H1 (cell line): ENCODE results near the gene SHMT2. TPM values are rescaled to one million over a fixed set of nuclear protein-coding genes. Genes with fewer than 3 reads are reported as not detected.

Experiments used
- CTCF ChIA-PET: fragments of 300-600 bp; sonication (Branson Sonifier 250); formaldehyde crosslinking; loops from one replicate; lab custom pipeline; 2021; ENCODE audit not compliant: partially characterized antibody; lab: Charles Lee
- POLR2A ChIA-PET: fragments of 300-600 bp; sonication (Branson Sonifier 250); formaldehyde crosslinking; loops from one replicate; lab custom pipeline; 2021; ENCODE audit warnings: inconsistent platforms; ENCODE audit not compliant: partially characterized antibody; lab: Charles Lee
- DNase-seq, 2 experiments: peaks; one replicate each; pipeline versions ENCODE4 v3.0.0 to v3.0.0-alpha.2; 2010 to 2022; ENCODE audit warnings: low spot score in 2 of 2, low read depth in 1 of 2, mixed read lengths in 1 of 2
- FAIRE-seq: peaks from 2 replicates; lab custom pipeline; 2011; peaks lifted over from hg19 to GRCh38; lab: Jason Lieb, UNC
- H2AFZ ChIP-seq: 2 replicates; pipeline ENCODE4 v1.8.1; 2012; ENCODE audit warnings: low read length, inconsistent platforms
- H2AK5ac ChIP-seq: 2 replicates; pipeline ENCODE4 v1.6.1; 2013; ENCODE audit warnings: low read depth, low read length
- H2BK120ac ChIP-seq: replicated peaks from 2 replicates; pipeline ENCODE3; 2013; ENCODE audit warnings: low read depth, low read length, inconsistent platforms
- H2BK12ac ChIP-seq: 2 replicates; pipeline ENCODE4 v1.6.1; 2013; ENCODE audit warnings: low read depth, low read length
- H2BK15ac ChIP-seq: 2 replicates; pipeline ENCODE4 v1.6.1; 2013; ENCODE audit warnings: low read length
- H2BK20ac ChIP-seq: 2 replicates; pipeline ENCODE4 v1.6.1; 2013; ENCODE audit warnings: low read length
- H2BK5ac ChIP-seq: 2 replicates; pipeline ENCODE4 v1.6.1; 2013; ENCODE audit warnings: low read depth, low read length
- H3K14ac ChIP-seq: 2 replicates; pipeline ENCODE4 v1.6.1; 2013; ENCODE audit warnings: inconsistent platforms; ENCODE audit not compliant: insufficient read length
- H3K18ac ChIP-seq: 2 replicates; pipeline ENCODE4 v1.6.1; 2013; ENCODE audit warnings: low read length; ENCODE audit errors: extremely low read depth
- H3K23ac ChIP-seq: 2 replicates; pipeline ENCODE4 v1.6.1; 2013; ENCODE audit warnings: inconsistent platforms; ENCODE audit not compliant: insufficient read length
- H3K23me2 ChIP-seq: 2 replicates; pipeline ENCODE4 v1.6.1; 2013; ENCODE audit warnings: low read depth, low read length
- H3K27ac ChIP-seq: 2 replicates; pipeline ENCODE4 v1.6.1; 2011; ENCODE audit warnings: low read depth, low read length, inconsistent platforms
- H3K27me3 ChIP-seq, 4 experiments: replicated peaks in 1 of 4; 1 replicate in 1 of 4; 2 replicates in 3 of 4; pipeline versions ENCODE4 v1.6.1 to v1.8.1; 2011 to 2013; ENCODE audit warnings: low read length in 3 of 4, mild to moderate bottlenecking in 3 of 4, inconsistent platforms in 2 of 4, mixed read lengths in 2 of 4, moderate library complexity in 1 of 4; ENCODE audit not compliant: control insufficient read depth in 3 of 4, insufficient read depth in 3 of 4; ENCODE audit errors: extremely low read depth in 1 of 4
- H3K36me3 ChIP-seq, 4 experiments: 2 replicates each; pipeline versions ENCODE4 v1.6.1 to v1.8.1; 2011 to 2013; ENCODE audit warnings: mild to moderate bottlenecking in 4 of 4, low read length in 3 of 4, moderate library complexity in 2 of 4, control low read depth in 1 of 4, inconsistent platforms in 1 of 4; ENCODE audit not compliant: insufficient read depth in 4 of 4, control insufficient read depth in 2 of 4
- H3K4ac ChIP-seq: replicated peaks from 2 replicates; pipeline ENCODE3; 2013; ENCODE audit warnings: low read length, low read depth, mixed read lengths, inconsistent platforms; ENCODE audit not compliant: insufficient read length
- H3K4me1 ChIP-seq, 4 experiments: replicated peaks in 1 of 4; 1 replicate in 1 of 4; 2 replicates in 3 of 4; pipeline versions ENCODE4 v1.6.1 to v1.8.1; 2011 to 2013; ENCODE audit warnings: low read length in 3 of 4, inconsistent platforms in 2 of 4, mixed read lengths in 1 of 4; ENCODE audit not compliant: insufficient read depth in 4 of 4, control insufficient read depth in 3 of 4
- H3K4me2 ChIP-seq, 2 experiments: 2 replicates each; pipeline versions ENCODE4 v1.6.1 to v1.8.1; 2011 to 2013; ENCODE audit warnings: low read depth in 2 of 2, low read length in 2 of 2, control low read depth in 1 of 2, inconsistent platforms in 1 of 2, mild to moderate bottlenecking in 1 of 2; ENCODE audit not compliant: insufficient read depth in 1 of 2
- H3K4me3 ChIP-seq, 4 experiments: fragments of 200-600, 300-600 bp in 1 of 4; sonication (generic), shearing (Covaris generic), sonication (Bioruptor Twin) in 1 of 4; 2 replicates each; pipeline versions ENCODE4 v1.5.1 to v1.8.1; 2011 to 2016; ENCODE audit warnings: low read length in 4 of 4, low read depth in 3 of 4, control low read depth in 2 of 4, inconsistent platforms in 2 of 4, mild to moderate bottlenecking in 2 of 4, mixed read lengths in 1 of 4, moderate library complexity in 1 of 4; ENCODE audit not compliant: insufficient read depth in 2 of 4; ENCODE audit errors: extremely low read depth in 1 of 4
- H3K56ac ChIP-seq: replicated peaks from 2 replicates; pipeline ENCODE3; 2013; ENCODE audit warnings: low read depth, mild to moderate bottlenecking, mixed read lengths, low read length, inconsistent platforms; ENCODE audit not compliant: insufficient read length
- H3K79me1 ChIP-seq: 2 replicates; pipeline ENCODE4 v1.6.1; 2013; ENCODE audit warnings: low read depth, low read length, control low read depth
- H3K79me2 ChIP-seq, 2 experiments: 2 replicates each; pipeline versions ENCODE4 v1.6.1 to v1.8.1; 2012 to 2013; ENCODE audit warnings: low read length in 2 of 2, mild to moderate bottlenecking in 2 of 2, inconsistent platforms in 1 of 2; ENCODE audit not compliant: insufficient read depth in 2 of 2, control insufficient read depth in 1 of 2
- H3K9ac ChIP-seq, 4 experiments: replicated peaks in 1 of 4; 1 replicate in 1 of 4; 2 replicates in 3 of 4; pipeline versions ENCODE4 v1.6.1 to v1.8.1; 2011 to 2013; ENCODE audit warnings: low read depth in 3 of 4, low read length in 3 of 4, control low read depth in 2 of 4, mild to moderate bottlenecking in 2 of 4, moderate library complexity in 2 of 4, inconsistent platforms in 1 of 4; ENCODE audit errors: extremely low read depth in 1 of 4
- H3K9me3 ChIP-seq, 2 experiments: 2 replicates each; pipeline versions ENCODE4 v1.6.1 to v1.8.1; 2012 to 2013; ENCODE audit warnings: mild to moderate bottlenecking in 2 of 2, moderate library complexity in 2 of 2, control low read depth in 1 of 2, inconsistent platforms in 1 of 2, low read depth in 1 of 2, low read length in 1 of 2, mixed read lengths in 1 of 2; ENCODE audit not compliant: insufficient read depth in 2 of 2
- H4K20me1 ChIP-seq, 2 experiments: replicated peaks in 1 of 2; 2 replicates each; pipeline versions ENCODE3 to v1.8.1; 2011 to 2013; ENCODE audit warnings: inconsistent platforms in 2 of 2, low read length in 2 of 2, mild to moderate bottlenecking in 1 of 2; ENCODE audit not compliant: insufficient read depth in 2 of 2, control insufficient read depth in 1 of 2
- H4K5ac ChIP-seq: 2 replicates; pipeline ENCODE4 v1.6.1; 2013; ENCODE audit warnings: low read length, low read depth, mixed read lengths, inconsistent platforms; ENCODE audit not compliant: insufficient read length
- H4K8ac ChIP-seq: 2 replicates; pipeline ENCODE4 v1.8.0; 2013; ENCODE audit warnings: mild to moderate bottlenecking, moderate library complexity, low read length, inconsistent platforms; ENCODE audit not compliant: insufficient read depth; ENCODE audit errors: extremely low read depth
- H4K91ac ChIP-seq: replicated peaks from 2 replicates; pipeline ENCODE3; 2013; ENCODE audit warnings: low read length, mixed read lengths, inconsistent platforms; ENCODE audit not compliant: insufficient read length
- BACH1 ChIP-seq: IDR thresholded peaks from 2 replicates; pipeline ENCODE4 v1.6.1; 2012; ENCODE audit warnings: low read length, improper control_type of control experiment
- BCL11A ChIP-seq, 2 experiments: IDR thresholded peaks; one replicate each; pipeline ENCODE4 v1.6.1; 2011; ENCODE audit warnings: low read depth in 2 of 2, low read length in 2 of 2, mild to moderate bottlenecking in 2 of 2
- CBX5 ChIP-seq: fragments of 300-800, 300-1000 bp; sonication (generic); IDR thresholded peaks from 2 replicates; pipeline ENCODE4 v1.7.1; 2016; ENCODE audit warnings: antibody characterized with exemption, low read length, low read depth
- CREB1 ChIP-seq: IDR thresholded peaks from 2 replicates; pipeline ENCODE4 v1.6.1; 2012; ENCODE audit warnings: inconsistent platforms
- E2F6 ChIP-seq: IDR thresholded peaks from 2 replicates; pipeline ENCODE4 v1.6.1; 2012; ENCODE audit warnings: inconsistent platforms
- EZH2 ChIP-seq: fragments of 200-600 bp; sonication (generic); IDR thresholded peaks from 2 replicates; pipeline ENCODE4 v1.7.1; 2012; ENCODE audit warnings: low read depth, mild to moderate bottlenecking, moderate library complexity, low read length, inconsistent platforms; ENCODE audit not compliant: severe bottlenecking
- JUN ChIP-seq: IDR thresholded peaks from 2 replicates; pipeline ENCODE4 v1.6.1; 2011; ENCODE audit warnings: low read depth, mild to moderate bottlenecking, improper control_type of control experiment, low read length
- RNF2 ChIP-seq: fragments of 200-900, 300-1000 bp; sonication (generic); IDR thresholded peaks from 2 replicates; pipeline ENCODE4 v1.7.1; 2016; ENCODE audit warnings: borderline replicate concordance, low read depth, mild to moderate bottlenecking, antibody characterized with exemption, low read length; ENCODE audit not compliant: poor library complexity, severe bottlenecking; ENCODE audit errors: missing control alignments
- SIN3A ChIP-seq, 2 experiments: IDR thresholded peaks in 1 of 2; conservative IDR thresholded peaks in 1 of 2; 2 replicates each; pipeline ENCODE4 v1.6.1; 2011 to 2012; ENCODE audit warnings: low read length in 2 of 2, improper control_type of control experiment in 1 of 2, low read depth in 1 of 2, mild to moderate bottlenecking in 1 of 2
- TCF12 ChIP-seq: IDR thresholded peaks from 2 replicates; pipeline ENCODE4 v1.6.1; 2011; ENCODE audit warnings: low read depth, mild to moderate bottlenecking, low read length
- YY1 ChIP-seq: IDR thresholded peaks from 2 replicates; pipeline ENCODE4 v1.6.1; 2011; ENCODE audit warnings: low read depth, mild to moderate bottlenecking, low read length
- WGBS, 2 experiments: shearing (Covaris generic) in 1 of 2; methylation state at CpG; one replicate each; pipeline versions ENCODE4 v1.1.6 to v1.1.7; 2013 to 2015; ENCODE audit warnings: low lambda C conversion rate in 2 of 2, mixed read lengths in 2 of 2, inconsistent platforms in 1 of 2, low coverage in 1 of 2, missing lambda C conversion rate in 1 of 2; ENCODE audit not compliant: insufficient replicate concordance in 2 of 2, insufficient coverage in 1 of 2, insufficient read length in 1 of 2; ENCODE audit errors: extremely low coverage in 1 of 2, missing lambda C conversion rate in 1 of 2; 5-methylcytosine and 5-hydroxymethylcytosine counted together
- polyA plus RNA-seq, 7 experiments: library from polyadenylated mRNA; depleted of rRNA in 3 of 7; stranded (reverse) in 5 of 7; unstranded in 2 of 7; fragments of >200 nt in 5 of 7; fragments of 200-250 nt in 2 of 7; gene quantifications; 1 replicate in 5 of 7; 2 replicates in 1 of 7; 4 replicates in 1 of 7; pipeline versions ENCODE4 v1.2.1 to v1.2.3, GENCODE V29; 2011 to 2013; ENCODE audit warnings: missing spikeins in 2 of 7, mixed read lengths in 2 of 7
- total RNA-seq: library from RNA; stranded (reverse); fragmentation: NEBNext Ultra II Directional; extraction: Animal tissue kit (Norgen Biotek cat#: 25700); gene quantifications from 2 replicates; pipeline ENCODE4 v1.2.1, GENCODE V29; 2021

Gene SHMT2
- total and polyA plus RNA-seq, 2 of the 8 experiments (the other 6 are each of a cell fraction or from before 2014, with no cell fraction given) = 274 to 520 TPM

DNA sequence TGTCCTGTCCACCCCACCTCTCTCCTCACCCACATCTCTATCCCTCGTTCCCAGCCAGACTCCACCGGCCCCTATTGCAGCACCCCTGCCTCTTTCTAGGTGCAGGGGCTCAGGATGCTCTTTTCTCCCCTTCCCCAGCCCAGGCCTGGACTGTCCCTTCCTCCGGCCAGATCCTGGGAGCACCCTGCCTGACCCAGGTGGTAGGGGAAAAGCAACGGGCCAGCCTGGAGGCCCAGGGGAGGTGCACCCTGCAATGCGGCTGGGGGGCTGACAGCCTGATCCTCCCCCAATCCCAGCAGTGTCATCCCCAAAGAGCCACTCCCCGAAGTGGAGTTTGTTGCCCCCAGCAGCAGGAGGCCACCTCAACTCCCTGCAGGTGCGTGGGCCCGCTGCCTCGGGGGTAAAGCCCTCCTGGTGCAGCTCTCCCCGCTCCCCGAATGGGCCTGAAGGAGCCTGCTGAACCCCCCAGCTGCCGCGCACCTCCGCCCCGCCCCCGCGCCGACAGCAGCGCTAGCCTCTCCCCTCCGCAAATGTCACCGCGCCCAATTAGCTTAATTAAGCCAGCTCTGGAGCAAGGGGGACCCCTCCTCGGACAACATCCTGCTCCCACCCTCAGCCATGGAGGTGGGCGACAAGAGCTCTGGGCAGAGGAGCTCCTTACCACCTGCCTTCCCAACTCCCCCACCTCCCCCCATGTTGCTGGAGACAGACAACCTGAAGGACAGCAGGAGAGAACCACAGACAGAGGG is 8.2 kb upstream of the SHMT2 start:
- H4K5ac ChIP-seq = no peak overlapping the region
- H2BK120ac ChIP-seq = no peak overlapping the region
- ChIA-PET POLR2A (interaction anchor here (1.0 to 17.7 kb wide), 3 partner anchors 8 to 46 kb away, joined by 3 to 852 read pairs (median 21); partner anchors contain the start of genes SHMT2 and STAC3), CTCF (interaction anchor here (1.1 to 13.4 kb wide), 4 partner anchors 7 to 237 kb away, joined by 3 to 527 read pairs (median 53); partner anchors contain the start of gene STAC3)
- H3K27ac ChIP-seq = no peak overlapping the region
- H3K23ac ChIP-seq = no peak overlapping the region
- peaks cover 8% of the 10 kb centered on the region; the same call in 1 of the 2 replicates for H3K23me2 ChIP-seq
- peak overlapping the region; percentile 32 for H3K18ac ChIP-seq
- H3K56ac ChIP-seq = no peak overlapping the region
- H3K79me2 ChIP-seq = no peaks in the 10 kb centered on the region
- no peak overlapping the region for H2AFZ ChIP-seq
- H2BK15ac ChIP-seq = no peak overlapping the region; the same call in 1 of the 2 replicates
- peak overlapping the region in 1 of 4 experiments; percentile 36; a peak in 2 of 8 replicates for H3K4me3 ChIP-seq
- FAIRE-seq (no peak), DNase-seq (no peak)
- H4K8ac ChIP-seq = no peak overlapping the region
- no peak overlapping the region for H2AK5ac ChIP-seq
- H4K20me1 ChIP-seq = peaks cover 16 to 35% of the 10 kb centered on the region in 2 experiments
- peak overlapping the region; percentile 7; the same call in 1 of the 2 replicates for H2BK20ac ChIP-seq
- no peak overlapping the region for H3K4ac ChIP-seq
- peaks cover 83 to 98% (median 97%) of the 10 kb centered on the region in 4 experiments for H3K27me3 ChIP-seq
- no peak overlapping the region for H4K91ac ChIP-seq
- H3K9me3 ChIP-seq = no peaks in the 10 kb centered on the region
- no peaks in the 10 kb centered on the region for H3K36me3 ChIP-seq
- no peak overlapping the region for H2BK5ac ChIP-seq
- no peak overlapping the region for H3K14ac ChIP-seq
- H3K4me1 ChIP-seq = peaks cover 0 to 51% (median 35%) of the 10 kb centered on the region in 4 experiments; a peak in 6 of 7 replicates
- H3K9ac ChIP-seq = no peak overlapping the region
- H3K4me2 ChIP-seq = peak overlapping the region; percentile 51 to 71; a peak in 3 of 4 replicates
- 14% methylated on average over 18 of the region's 24 CpGs; no CpG with 5 or more reads in 1 of the 2 experiments for WGBS, 2 experiments
- H3K79me1 ChIP-seq = no peaks in the 10 kb centered on the region
- 0 out of 2 replicates have a peak overlapping the region, but pooled peaks have one; percentile 12 for H2BK12ac ChIP-seq
- no peak for TF ChIP-seq E2F6
- TF ChIP-seq BACH1 = no peak
- no peak for TF ChIP-seq JUN
- TF ChIP-seq BCL11A (IDR thresholded peaks at IDR 0.05; ENCODE audit: low read depth in 2 of 2, low read length in 2 of 2) = no peak
- TF ChIP-seq EZH2 = peak; percentile 71
- no peak for TF ChIP-seq SIN3A (conservative IDR thresholded peaks at IDR 0.05 in 1 of 2, IDR thresholded peaks at IDR 0.05 in 1 of 2; ENCODE audit: low read depth in 1 of 2, low read length in 2 of 2)
- TF ChIP-seq CREB1 = no peak
- TF ChIP-seq RNF2 = peak; percentile 55
- TF ChIP-seq CBX5 = no peak
- TF ChIP-seq YY1 = no peak
- TF ChIP-seq TCF12 = no peak
